GM19328 (cell line): ENCODE measurements around the gene TOX3.

Source experiments
- ATAC-seq: cut with Tn5 transposase; IDR thresholded peaks from one replicate; pipeline ENCODE4 v1.9.1; 2021; ENCODE audit warnings: mild to moderate bottlenecking, moderate library complexity; ENCODE audit not compliant: unreplicated experiment

TOX3 gene

GRCh38 chr16:52567193-52567592, 20.2 kb upstream of the TOX3 start:
- ATAC-seq = no peak

GRCh38 chr16:52563767-52564611, 17.0 kb upstream of the TOX3 start:
- ATAC-seq = no peak

- ATAC-seq = no peak
These were observed 15.8 kb upstream of the TOX3 start for GRCh38 chr16:52562770-52563169.

- ATAC-seq = no peak
These were observed 15.2 kb upstream of the TOX3 start for GRCh38 chr16:52561910-52562741.

GRCh38 chr16:52558448-52558847, 11.5 kb upstream of the TOX3 start:
- ATAC-seq = no peak

GRCh38 chr16:52557236-52557635, 10.3 kb upstream of the TOX3 start:
- ATAC-seq = no peak

- ATAC-seq = no peak
These were observed 9.1 kb upstream of the TOX3 start for GRCh38 chr16:52556083-52556482.

- ATAC-seq = no peak
These were observed 8.6 kb upstream of the TOX3 start for GRCh38 chr16:52555572-52555971.

- no peak for ATAC-seq
These were observed 7.4 kb upstream of the TOX3 start for GRCh38 chr16:52554334-52554733.

- ATAC-seq = no peak
These were observed 6.4 kb upstream of the TOX3 start for GRCh38 chr16:52553322-52553721.

- ATAC-seq = no peak
These were observed 5.7 kb upstream of the TOX3 start for GRCh38 chr16:52552643-52553042.

GRCh38 chr16:52549011-52549692, 2.2 kb upstream of the TOX3 start:
- no peak for ATAC-seq

GRCh38 chr16:52548261-52549010, 1.5 kb upstream of the TOX3 start:
- ATAC-seq = no peak

- ATAC-seq = no peak
These were observed 882 bp upstream of the TOX3 start for GRCh38 chr16:52547834-52548215.

GRCh38 chr16:52546291-52547003, 496 bp downstream of the TOX3 start:
- no peak for ATAC-seq

GRCh38 chr16:52545898-52546266, 1.1 kb downstream of the TOX3 start:
- ATAC-seq = no peak

GRCh38 chr16:52545222-52545897, 1.6 kb downstream of the TOX3 start:
- ATAC-seq = no peak

GRCh38 chr16:52544703-52545102, 2.2 kb downstream of the TOX3 start:
- ATAC-seq = no peak

GRCh38 chr16:52543654-52544053, 3.3 kb downstream of the TOX3 start:
- ATAC-seq = no peak

GRCh38 chr16:52540910-52541309, 6.0 kb downstream of the TOX3 start:
- no peak for ATAC-seq
